Glutamatergic neuron (in vitro differentiated cells): ENCODE results near the gene DUSP6. TPM values are rescaled to one million over a fixed set of nuclear protein-coding genes. Genes with fewer than 3 reads are reported as not detected.

Experiments used
- DNase-seq: peaks from one replicate; pipeline ENCODE4 v3.0.0; 2022
- H3K27ac Mint-ChIP-seq: one replicate; pipeline ENCODE4 v1.8.0; 2020; ENCODE audit warnings: mild to moderate bottlenecking, mixed read lengths, inconsistent platforms; ENCODE audit not compliant: unreplicated experiment
- H3K27me3 Mint-ChIP-seq: one replicate; pipeline ENCODE4 v1.8.0; 2020; ENCODE audit warnings: mild to moderate bottlenecking, moderate library complexity, mixed read lengths, inconsistent platforms; ENCODE audit not compliant: unreplicated experiment
- H3K36me3 Mint-ChIP-seq: one replicate; pipeline ENCODE4 v1.8.0; 2020; ENCODE audit warnings: mild to moderate bottlenecking, mixed read lengths, inconsistent platforms; ENCODE audit not compliant: unreplicated experiment
- H3K4me1 Mint-ChIP-seq: one replicate; pipeline ENCODE4 v1.8.0; 2020; ENCODE audit warnings: mild to moderate bottlenecking, low read depth, mixed read lengths, inconsistent platforms; ENCODE audit not compliant: unreplicated experiment
- H3K4me3 Mint-ChIP-seq: one replicate; pipeline ENCODE4 v1.8.0; 2020; ENCODE audit warnings: mild to moderate bottlenecking, mixed read lengths, inconsistent platforms; ENCODE audit not compliant: unreplicated experiment
- H3K9me3 Mint-ChIP-seq: one replicate; pipeline ENCODE4 v1.8.0; 2020; ENCODE audit warnings: mild to moderate bottlenecking, moderate library complexity, mixed read lengths, inconsistent platforms; ENCODE audit not compliant: unreplicated experiment
- CTCF ChIP-seq: fragments of 200-600 bp; sonication (generic); IDR thresholded peaks from one replicate; pipeline ENCODE4 v1.5.0; 2021; ENCODE audit not compliant: partially characterized antibody, unreplicated experiment
- total RNA-seq: library from RNA; stranded (reverse); fragmentation: NEBNext Ultra II Directional; extraction: Animal tissue kit (Norgen Biotek cat#: 25700); gene quantifications from one replicate; pipeline ENCODE4 v1.2.1, GENCODE V29; 2021; ENCODE audit not compliant: unreplicated experiment

The DUSP6 gene
- total RNA-seq, 1 donor from 2014 or later: 4.2 TPM

- Mint-ChIP-seq H3K4me3 (no peak overlapping the region), H3K27ac (no peak overlapping the region), H3K36me3 (no peaks in the 10 kb centered on the region), H3K4me1 (no peaks in the 10 kb centered on the region), H3K9me3 (no peaks in the 10 kb centered on the region), H3K27me3 (no peaks in the 10 kb centered on the region)
- no peak for TF ChIP-seq CTCF
- DNase-seq: no peak
These were observed 35.6 kb downstream of the DUSP6 start for GRCh38 chr12:89316705-89317139.

GRCh38 chr12:89314060-89314761 lies 38.1 kb downstream of the DUSP6 start:
- Mint-ChIP-seq H3K4me1 (no peaks in the 10 kb centered on the region), H3K36me3 (no peaks in the 10 kb centered on the region)

GRCh38 chr12:89311703-89312293 lies 40.5 kb downstream of the DUSP6 start:
- H3K27me3 Mint-ChIP-seq: peaks cover 2% of the 10 kb centered on the region
- no peak overlapping the region for H3K4me3 Mint-ChIP-seq
- no peak for DNase-seq
- no peaks in the 10 kb centered on the region for H3K4me1 Mint-ChIP-seq
- no peak overlapping the region for H3K27ac Mint-ChIP-seq
- peaks cover 2% of the 10 kb centered on the region for H3K9me3 Mint-ChIP-seq
- TF ChIP-seq CTCF: no peak
- no peaks in the 10 kb centered on the region for H3K36me3 Mint-ChIP-seq

More at GRCh38 chr12:89314060-89314761, 38.1 kb downstream of the DUSP6 start:
- no peak overlapping the region for H3K4me3 Mint-ChIP-seq
- no peak overlapping the region for H3K27ac Mint-ChIP-seq
- TF ChIP-seq CTCF: no peak
- no peaks in the 10 kb centered on the region for H3K9me3 Mint-ChIP-seq
- no peaks in the 10 kb centered on the region for H3K27me3 Mint-ChIP-seq
- no peak for DNase-seq

GRCh38 chr12:89309815-89310214 lies 42.5 kb downstream of the DUSP6 start:
- no peak overlapping the region for H3K27ac Mint-ChIP-seq
- H3K9me3 Mint-ChIP-seq: peaks cover 2% of the 10 kb centered on the region
- no peak overlapping the region for H3K4me3 Mint-ChIP-seq
- H3K27me3 Mint-ChIP-seq: peaks cover 2% of the 10 kb centered on the region
- no peak for TF ChIP-seq CTCF
- DNase-seq: no peak
- H3K36me3 Mint-ChIP-seq: no peaks in the 10 kb centered on the region
- H3K4me1 Mint-ChIP-seq: no peaks in the 10 kb centered on the region

- Mint-ChIP-seq H3K36me3 (no peaks in the 10 kb centered on the region), H3K9me3 (peaks cover 2% of the 10 kb centered on the region), H3K4me3 (no peak overlapping the region), H3K27me3 (peaks cover 2% of the 10 kb centered on the region), H3K4me1 (no peaks in the 10 kb centered on the region), H3K27ac (no peak overlapping the region)
- no peak for DNase-seq
- TF ChIP-seq CTCF: no peak
These were observed 42.9 kb downstream of the DUSP6 start for GRCh38 chr12:89309440-89309802.
